Lower leg skin (tissue), 4 donors: ENCODE measurements around the gene ADGRF5. TPM values are rescaled to one million over a fixed set of nuclear protein-coding genes. Genes with fewer than 3 reads are reported as not detected.

Source experiments
- DNase-seq, 2 donors: peaks; one replicate each; pipeline ENCODE4 v3.0.0-alpha.2; 2019; ENCODE audit warnings: low spot score in 2 of 2
- H3K4me3 ChIP-seq: fragments of 200-600 bp; sonication (generic); 2 replicates; pipeline ENCODE4 v1.5.1; 2017; ENCODE audit warnings: mild to moderate bottlenecking, low read depth; ENCODE audit not compliant: poor library complexity, severe bottlenecking
- POLR2A ChIP-seq, 2 donors: fragments of 450-650 bp; IDR thresholded peaks; one replicate each; pipeline ENCODE4 v1.6.1; 2016 to 2017; ENCODE audit warnings: antibody characterized with exemption in 2 of 2, mild to moderate bottlenecking in 1 of 2, moderate library complexity in 1 of 2
- WGBS, 2 donors: methylation state at CpG; one replicate each; pipeline ENCODE4 v1.1.5; 2018; 5-methylcytosine and 5-hydroxymethylcytosine counted together
- intact Hi-C: fragments of 100-400 bp; cut with DNase I; formaldehyde crosslinking; loops from one replicate; pipeline ENCODE4 v1.15.0; 2023; ENCODE audit warnings: low total_unique reads
- total RNA-seq, 4 donors: library from RNA; depleted of rRNA; stranded (reverse); fragments of >200 nt; gene quantifications; one replicate each; pipeline ENCODE4 v1.1.0, GENCODE V29; 2016
- TF ChIP-seq, protein P1 (sequence below), 3 donors: fragments of 450-650 bp; IDR thresholded peaks; one replicate each; pipeline ENCODE4 v1.5.1; 2016; ENCODE audit warnings: antibody characterized with exemption in 3 of 3, mild to moderate bottlenecking in 3 of 3, moderate library complexity in 2 of 3

The ADGRF5 gene
- total RNA-seq, 4 donors from 2014 or later, result 3.4 to 14.3 (median 7.4) TPM

- no peak for TF ChIP-seq POLR2A (IDR thresholded peaks at IDR 0.05)
- TF ChIP-seq, protein P1, sequence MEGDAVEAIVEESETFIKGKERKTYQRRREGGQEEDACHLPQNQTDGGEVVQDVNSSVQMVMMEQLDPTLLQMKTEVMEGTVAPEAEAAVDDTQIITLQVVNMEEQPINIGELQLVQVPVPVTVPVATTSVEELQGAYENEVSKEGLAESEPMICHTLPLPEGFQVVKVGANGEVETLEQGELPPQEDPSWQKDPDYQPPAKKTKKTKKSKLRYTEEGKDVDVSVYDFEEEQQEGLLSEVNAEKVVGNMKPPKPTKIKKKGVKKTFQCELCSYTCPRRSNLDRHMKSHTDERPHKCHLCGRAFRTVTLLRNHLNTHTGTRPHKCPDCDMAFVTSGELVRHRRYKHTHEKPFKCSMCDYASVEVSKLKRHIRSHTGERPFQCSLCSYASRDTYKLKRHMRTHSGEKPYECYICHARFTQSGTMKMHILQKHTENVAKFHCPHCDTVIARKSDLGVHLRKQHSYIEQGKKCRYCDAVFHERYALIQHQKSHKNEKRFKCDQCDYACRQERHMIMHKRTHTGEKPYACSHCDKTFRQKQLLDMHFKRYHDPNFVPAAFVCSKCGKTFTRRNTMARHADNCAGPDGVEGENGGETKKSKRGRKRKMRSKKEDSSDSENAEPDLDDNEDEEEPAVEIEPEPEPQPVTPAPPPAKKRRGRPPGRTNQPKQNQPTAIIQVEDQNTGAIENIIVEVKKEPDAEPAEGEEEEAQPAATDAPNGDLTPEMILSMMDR (IDR thresholded peaks at IDR 0.05), result no peak
- WGBS, 2 donors, result 79 to 83% methylated on average over 4 of the region's 4 CpGs
- DNase-seq, result no peak
- H3K4me3 ChIP-seq, result no peak overlapping the region
- intact Hi-C loops, result no loop called here
These were observed 22.1 kb downstream of the ADGRF5 start for GRCh38 chr6:46899659-46900058.

DNA sequence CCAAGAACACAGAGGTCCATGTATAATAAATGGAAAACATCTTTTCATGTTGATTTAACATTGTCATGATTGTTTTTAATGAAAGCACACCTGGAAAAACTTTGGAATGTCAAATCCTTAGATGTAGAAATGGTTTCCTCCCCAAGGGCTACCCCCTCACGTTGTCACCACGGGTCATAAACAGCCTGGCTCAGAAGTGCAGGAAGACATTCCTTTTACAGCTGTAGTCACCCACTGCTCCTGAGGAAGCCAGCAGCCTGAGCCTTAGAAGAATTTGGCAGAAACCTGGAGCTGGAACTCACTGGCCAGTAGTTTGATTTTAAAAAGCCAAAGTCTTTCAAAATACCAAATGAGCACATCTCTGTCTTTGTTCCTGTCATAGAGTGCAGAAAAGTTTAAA, 23.7 kb downstream of the ADGRF5 start:
- WGBS, 2 donors, result 13 to 23% methylated on average over 2 of the region's 2 CpGs
- H3K4me3 ChIP-seq, result no peak overlapping the region
- intact Hi-C loops, result no loop called here
- TF ChIP-seq, protein P1 (IDR thresholded peaks at IDR 0.05), result no peak
- TF ChIP-seq POLR2A (IDR thresholded peaks at IDR 0.05), result no peak
- no peak for DNase-seq

DNA sequence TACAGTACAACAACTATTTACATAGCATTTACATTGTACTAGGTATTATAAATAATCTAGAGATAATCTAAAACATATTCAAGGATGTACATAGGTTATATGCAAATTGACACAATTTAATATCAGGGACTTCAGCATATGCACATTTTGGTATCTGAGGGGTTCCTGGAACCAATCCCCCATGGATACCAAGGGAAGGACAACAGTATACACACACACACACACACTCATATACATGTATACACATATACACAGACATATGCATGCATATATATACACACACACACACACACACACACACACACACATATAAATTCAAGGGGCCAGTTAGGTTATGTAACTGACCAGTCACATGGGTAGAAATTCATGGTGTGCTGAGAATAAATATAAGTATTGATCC, 24.9 kb downstream of the ADGRF5 start:
- H3K4me3 ChIP-seq, result no peak overlapping the region
- intact Hi-C loops, result no loop called here
- TF ChIP-seq, protein P1 (IDR thresholded peaks at IDR 0.05), result no peak
- TF ChIP-seq POLR2A (IDR thresholded peaks at IDR 0.05), result no peak
- no peak for DNase-seq

- TF ChIP-seq, protein P1 (IDR thresholded peaks at IDR 0.05), result no peak
- no peak for TF ChIP-seq POLR2A (IDR thresholded peaks at IDR 0.05)
- H3K4me3 ChIP-seq, result no peak overlapping the region
- intact Hi-C loops, result no loop called here
- no peak for DNase-seq
- 61 to 77% methylated on average over 7 of the region's 7 CpGs for WGBS, 2 donors
These were observed 25.8 kb downstream of the ADGRF5 start for GRCh38 chr6:46895930-46896329.

- TF ChIP-seq POLR2A (IDR thresholded peaks at IDR 0.05), result no peak
- TF ChIP-seq, protein P1 (IDR thresholded peaks at IDR 0.05), result no peak
- no peak overlapping the region for H3K4me3 ChIP-seq
- DNase-seq, result no peak
- intact Hi-C loops, result no loop called here
These were observed 27.3 kb downstream of the ADGRF5 start for GRCh38 chr6:46894433-46894832.

- DNase-seq, result no peak
- TF ChIP-seq POLR2A (IDR thresholded peaks at IDR 0.05), result no peak
- TF ChIP-seq, protein P1 (IDR thresholded peaks at IDR 0.05), result no peak
- 54 to 60% methylated on average over 1 of the region's 1 CpG for WGBS, 2 donors
- H3K4me3 ChIP-seq, result no peak overlapping the region
- intact Hi-C loops, result no loop called here
These were observed 28.1 kb downstream of the ADGRF5 start for GRCh38 chr6:46893648-46894047.
